Right cardiac atrium (tissue), 5 donors: ENCODE measurements around the gene KCNH5. TPM values are rescaled to one million over a fixed set of nuclear protein-coding genes. Genes with fewer than 3 reads are reported as not detected.

Experiments used
- ATAC-seq, 2 donors: fragments of 200-7000 bp; cut with Tn5 transposase; one replicate each; pipeline versions ENCODE4 v1.8.0 to v1.9.1; 2020; ENCODE audit warnings: moderate library complexity in 2 of 2, mild to moderate bottlenecking in 1 of 2
- DNase-seq, 3 donors: peaks; one replicate each; pipeline ENCODE4 v3.0.0-alpha.2; 2020
- H3K27ac ChIP-seq: one replicate; pipeline ENCODE4 v1.5.1; 2013; ENCODE audit warnings: mild to moderate bottlenecking, low read length, control low read depth, moderate library complexity
- H3K27me3 ChIP-seq: one replicate; pipeline ENCODE4 v1.6.1; 2013; ENCODE audit not compliant: control insufficient read depth, insufficient read depth
- H3K4me1 ChIP-seq: one replicate; pipeline ENCODE4 v1.6.1; 2013; ENCODE audit warnings: low read length; ENCODE audit not compliant: control insufficient read depth, insufficient read depth
- H3K4me3 ChIP-seq: one replicate; pipeline ENCODE4 v1.5.1; 2013; ENCODE audit warnings: low read length, control low read depth
- H3K9me3 ChIP-seq: one replicate; pipeline ENCODE4 v1.6.1; 2013; ENCODE audit warnings: low read length; ENCODE audit not compliant: control insufficient read depth
- WGBS: extraction: QIAGEN DNeasy Blood & Tissue Kit; methylation state at CpG from one replicate; pipeline ENCODE4 v1.1.7; 2013; 5-methylcytosine and 5-hydroxymethylcytosine counted together
- intact Hi-C, 4 donors: fragments of 100-400 bp; cut with DNase I; formaldehyde crosslinking; loops; one replicate each; pipeline versions ENCODE4 v1.11.0 to v1.14.0; 2022 to 2023
- polyA plus RNA-seq: library from polyadenylated mRNA; stranded (reverse); fragments of 200-250 nt; gene quantifications from one replicate; pipeline ENCODE4 v1.2.3, GENCODE V29; 2013
- total RNA-seq, 4 donors: library from RNA; stranded (reverse); fragmentation: NEBNext Ultra II Directional; extraction: Animal tissue kit (Norgen Biotek cat#: 25700); gene quantifications; one replicate each; pipeline ENCODE4 v1.2.1, GENCODE V29; 2021
- donor health status: healthy with polysubstance abuse.
- donor health status: DM: no; HTN: yes; CAD: no.
- donor health status: DM: no; HTN: no; CAD: no.
- donor health status: DM: no; HTN: yes; CAD: no; lungs with severe emphysema.
- donor health status: DM: yes; HTN: yes; CAD: no.

Gene KCNH5
- total and polyA plus RNA-seq, 5 donors, result not detected

GRCh38 chr14:63045612-63046320 is 508 bp upstream of the KCNH5 start:
- H3K9me3 ChIP-seq, result no peaks in the 10 kb centered on the region
- WGBS, result 1% methylated on average over 70 of the region's 70 CpGs
- no peak overlapping the region for H3K27ac ChIP-seq
- peak; percentile 55 to 67 for ATAC-seq
- intact Hi-C loops, result no loop called here
- peak overlapping the region; percentile 29 for H3K4me3 ChIP-seq
- peak in 2 of 3 donors; percentile 52 to 56 for DNase-seq
- peaks cover 1% of the 10 kb centered on the region for H3K4me1 ChIP-seq
- peaks cover 11% of the 10 kb centered on the region for H3K27me3 ChIP-seq

GRCh38 chr14:63039866-63040265 is 5.4 kb downstream of the KCNH5 start:
- peaks cover 9% of the 10 kb centered on the region for H3K27me3 ChIP-seq
- 21% methylated on average over 3 of the region's 3 CpGs for WGBS
- H3K9me3 ChIP-seq, result no peaks in the 10 kb centered on the region
- no peaks in the 10 kb centered on the region for H3K4me1 ChIP-seq
- no peak for DNase-seq
- H3K27ac ChIP-seq, result no peak overlapping the region
- H3K4me3 ChIP-seq, result no peak overlapping the region
- intact Hi-C loops, result no loop called here
- no peak for ATAC-seq

GRCh38 chr14:63032641-63033040 is 12.6 kb downstream of the KCNH5 start:
- Histone ChIP-seq H3K4me1 (no peaks in the 10 kb centered on the region), H3K9me3 (no peaks in the 10 kb centered on the region), H3K4me3 (no peak overlapping the region), H3K27ac (no peak overlapping the region), H3K27me3 (no peaks in the 10 kb centered on the region)
- DNase-seq (no peak), ATAC-seq (no peak)
- intact Hi-C loops, result no loop called here
- 71% methylated on average over 4 of the region's 4 CpGs for WGBS

- no peak for ATAC-seq
- Histone ChIP-seq H3K27ac (no peak overlapping the region), H3K27me3 (no peaks in the 10 kb centered on the region), H3K9me3 (no peaks in the 10 kb centered on the region), H3K4me3 (no peak overlapping the region), H3K4me1 (no peaks in the 10 kb centered on the region)
- DNase-seq, result no peak
- intact Hi-C loops, result no loop called here
- 31% methylated on average over 8 of the region's 8 CpGs for WGBS
Measured at GRCh38 chr14:63032076-63032475, 13.2 kb downstream of the KCNH5 start.

- no peak for DNase-seq
- no peak for ATAC-seq
- no peak overlapping the region for H3K27ac ChIP-seq
- no peaks in the 10 kb centered on the region for H3K27me3 ChIP-seq
- intact Hi-C loops, result no loop called here
- 43% methylated on average over 1 of the region's 1 CpG for WGBS
- H3K4me3 ChIP-seq, result no peak overlapping the region
- H3K4me1 ChIP-seq, result no peaks in the 10 kb centered on the region
- H3K9me3 ChIP-seq, result no peaks in the 10 kb centered on the region
Measured at GRCh38 chr14:63030113-63030512, 15.1 kb downstream of the KCNH5 start.

- Histone ChIP-seq H3K27ac (no peak overlapping the region), H3K4me1 (no peaks in the 10 kb centered on the region), H3K4me3 (no peak overlapping the region), H3K9me3 (no peaks in the 10 kb centered on the region), H3K27me3 (no peaks in the 10 kb centered on the region)
- intact Hi-C loops, result no loop called here
- no peak for DNase-seq
- no peak for ATAC-seq
- 70% methylated on average over 1 of the region's 1 CpG for whole genome bisulfite sequencing
Measured at GRCh38 chr14:63027719-63028118, 17.5 kb downstream of the KCNH5 start.

- H3K27ac ChIP-seq, result no peak overlapping the region
- intact Hi-C loops, result no loop called here
- no peaks in the 10 kb centered on the region for H3K27me3 ChIP-seq
- 92% methylated on average over 2 of the region's 2 CpGs for WGBS
- ATAC-seq (no peak), DNase-seq (no peak)
- no peaks in the 10 kb centered on the region for H3K4me1 ChIP-seq
- no peak overlapping the region for H3K4me3 ChIP-seq
- no peaks in the 10 kb centered on the region for H3K9me3 ChIP-seq
Measured at GRCh38 chr14:63026491-63026890, 18.8 kb downstream of the KCNH5 start.

- Histone ChIP-seq H3K27ac (no peak overlapping the region), H3K27me3 (no peaks in the 10 kb centered on the region), H3K9me3 (no peaks in the 10 kb centered on the region), H3K4me1 (no peaks in the 10 kb centered on the region), H3K4me3 (no peak overlapping the region)
- ATAC-seq, result no peak
- 78% methylated on average over 4 of the region's 4 CpGs for WGBS
- intact Hi-C loops, result no loop called here
- no peak for DNase-seq
Measured at GRCh38 chr14:63014621-63015020, 30.6 kb downstream of the KCNH5 start.

GRCh38 chr14:63012171-63012570 is 33.1 kb downstream of the KCNH5 start:
- intact Hi-C loops, result no loop called here
- Histone ChIP-seq H3K4me1 (no peaks in the 10 kb centered on the region), H3K27me3 (no peaks in the 10 kb centered on the region), H3K9me3 (no peaks in the 10 kb centered on the region), H3K27ac (no peak overlapping the region), H3K4me3 (no peak overlapping the region)
- no peak for DNase-seq
- no peak for ATAC-seq
- 89% methylated on average over 3 of the region's 3 CpGs for whole genome bisulfite sequencing

GRCh38 chr14:63011623-63012022 is 33.6 kb downstream of the KCNH5 start:
- Histone ChIP-seq H3K27me3 (no peaks in the 10 kb centered on the region), H3K9me3 (no peaks in the 10 kb centered on the region), H3K4me3 (no peak overlapping the region), H3K27ac (no peak overlapping the region), H3K4me1 (no peaks in the 10 kb centered on the region)
- DNase-seq (no peak), ATAC-seq (no peak)
- intact Hi-C loops, result no loop called here
- 33% methylated on average over 2 of the region's 2 CpGs for WGBS

GRCh38 chr14:63009495-63009894 is 35.8 kb downstream of the KCNH5 start:
- H3K27ac ChIP-seq, result no peak overlapping the region
- ATAC-seq, result no peak
- H3K9me3 ChIP-seq, result no peaks in the 10 kb centered on the region
- H3K27me3 ChIP-seq, result no peaks in the 10 kb centered on the region
- DNase-seq, result no peak
- no peaks in the 10 kb centered on the region for H3K4me1 ChIP-seq
- no peak overlapping the region for H3K4me3 ChIP-seq
- WGBS, result 76% methylated on average over 2 of the region's 2 CpGs
- intact Hi-C loops, result no loop called here

GRCh38 chr14:63006531-63006930 is 38.7 kb downstream of the KCNH5 start:
- no peaks in the 10 kb centered on the region for H3K9me3 ChIP-seq
- no peak overlapping the region for H3K27ac ChIP-seq
- no peak overlapping the region for H3K4me3 ChIP-seq
- intact Hi-C loops, result no loop called here
- 65% methylated on average over 2 of the region's 2 CpGs for WGBS
- H3K27me3 ChIP-seq, result no peaks in the 10 kb centered on the region
- ATAC-seq (no peak), DNase-seq (no peak)
- H3K4me1 ChIP-seq, result no peaks in the 10 kb centered on the region
